HG02973 (cell line): ENCODE measurements around the gene DMPK.

Experiments used
- ATAC-seq: cut with Tn5 transposase; IDR thresholded peaks from one replicate; pipeline ENCODE4 v1.9.1; 2021; ENCODE audit warnings: moderate library complexity; ENCODE audit not compliant: unreplicated experiment

DMPK gene, protein sequence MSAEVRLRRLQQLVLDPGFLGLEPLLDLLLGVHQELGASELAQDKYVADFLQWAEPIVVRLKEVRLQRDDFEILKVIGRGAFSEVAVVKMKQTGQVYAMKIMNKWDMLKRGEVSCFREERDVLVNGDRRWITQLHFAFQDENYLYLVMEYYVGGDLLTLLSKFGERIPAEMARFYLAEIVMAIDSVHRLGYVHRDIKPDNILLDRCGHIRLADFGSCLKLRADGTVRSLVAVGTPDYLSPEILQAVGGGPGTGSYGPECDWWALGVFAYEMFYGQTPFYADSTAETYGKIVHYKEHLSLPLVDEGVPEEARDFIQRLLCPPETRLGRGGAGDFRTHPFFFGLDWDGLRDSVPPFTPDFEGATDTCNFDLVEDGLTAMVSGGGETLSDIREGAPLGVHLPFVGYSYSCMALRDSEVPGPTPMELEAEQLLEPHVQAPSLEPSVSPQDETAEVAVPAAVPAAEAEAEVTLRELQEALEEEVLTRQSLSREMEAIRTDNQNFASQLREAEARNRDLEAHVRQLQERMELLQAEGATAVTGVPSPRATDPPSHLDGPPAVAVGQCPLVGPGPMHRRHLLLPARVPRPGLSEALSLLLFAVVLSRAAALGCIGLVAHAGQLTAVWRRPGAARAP

DNA sequence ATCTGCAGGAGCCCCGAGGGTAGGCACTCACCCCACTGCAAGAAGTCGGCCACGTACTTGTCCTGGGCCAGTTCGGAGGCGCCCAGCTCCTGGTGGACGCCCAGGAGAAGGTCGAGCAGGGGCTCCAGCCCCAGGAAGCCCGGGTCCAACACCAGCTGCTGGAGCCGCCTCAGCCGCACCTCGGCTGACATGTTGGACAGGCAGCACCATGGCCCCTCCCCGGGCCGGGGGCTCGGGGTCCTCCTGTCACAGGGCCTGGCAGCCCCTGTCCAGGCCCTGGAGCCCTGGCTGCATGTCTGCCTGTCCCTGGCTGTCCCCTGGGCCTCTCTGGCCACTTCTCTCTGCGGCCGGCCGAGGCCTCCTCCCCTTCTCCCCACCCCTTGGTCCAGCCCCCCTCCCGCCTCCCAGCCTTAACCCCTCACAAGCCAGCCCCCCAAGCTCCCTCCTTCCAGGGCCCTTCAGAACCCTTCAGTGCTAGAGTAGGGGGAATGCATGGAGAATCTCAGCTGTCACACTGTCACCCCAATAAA lies at the start of gene DMPK:
DMPK (minus strand) TSS at position 329 of the 530 bp plus-strand sequence; CDS start at position 191, 138 bp downstream.
- no peak for ATAC-seq

DNA sequence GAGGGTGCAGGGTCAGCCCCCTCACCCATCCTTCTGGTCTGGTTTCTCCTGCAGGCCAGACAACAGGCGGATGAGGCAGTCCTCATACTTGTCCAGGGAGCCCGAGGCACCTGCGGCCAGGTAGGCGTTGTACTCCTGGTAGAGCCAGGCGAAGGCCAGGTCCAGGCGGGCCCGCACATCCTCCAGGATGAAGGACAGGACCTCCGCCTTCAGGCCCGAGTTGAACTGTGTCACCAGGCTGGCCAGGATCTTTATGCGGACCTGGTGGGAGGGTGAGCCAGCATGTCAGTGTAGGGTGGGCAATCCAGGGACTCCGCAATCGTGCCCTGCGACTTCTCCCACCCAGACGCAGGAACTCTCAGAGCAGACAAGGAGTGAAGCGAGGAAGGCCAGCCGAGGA lies 46.7 kb upstream of the DMPK start:
- no peak for ATAC-seq

DNA sequence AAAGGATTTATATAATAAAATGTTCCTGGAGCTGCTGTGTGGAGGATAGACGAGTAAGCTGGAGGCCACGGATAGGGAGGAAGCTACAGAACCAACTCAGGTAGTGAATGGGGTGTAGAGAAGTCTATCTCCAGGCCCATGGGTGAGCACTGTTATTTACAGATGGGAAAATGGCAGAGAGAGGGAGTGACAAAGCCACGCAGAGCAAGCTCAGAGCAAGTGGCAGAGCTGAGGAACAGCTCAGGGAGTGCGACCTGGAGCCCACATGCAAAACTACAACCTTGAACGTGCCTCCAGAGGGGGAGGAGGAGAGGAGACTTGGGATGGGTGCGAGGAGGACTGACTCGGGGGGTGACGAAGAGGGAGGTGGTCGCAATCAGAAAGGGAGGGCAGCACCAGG lies 46.2 kb upstream of the DMPK start:
- no peak for ATAC-seq

GRCh38 chr19:45827459-45828093 lies 45.3 kb upstream of the DMPK start:
- ATAC-seq, result no peak

- no peak for ATAC-seq
These were observed 44.6 kb upstream of the DMPK start for GRCh38 chr19:45826934-45827333.

GRCh38 chr19:45825917-45826893 lies 43.9 kb upstream of the DMPK start:
- no peak for ATAC-seq

- ATAC-seq, result no peak
These were observed 42.9 kb upstream of the DMPK start for GRCh38 chr19:45825263-45825605.

DNA sequence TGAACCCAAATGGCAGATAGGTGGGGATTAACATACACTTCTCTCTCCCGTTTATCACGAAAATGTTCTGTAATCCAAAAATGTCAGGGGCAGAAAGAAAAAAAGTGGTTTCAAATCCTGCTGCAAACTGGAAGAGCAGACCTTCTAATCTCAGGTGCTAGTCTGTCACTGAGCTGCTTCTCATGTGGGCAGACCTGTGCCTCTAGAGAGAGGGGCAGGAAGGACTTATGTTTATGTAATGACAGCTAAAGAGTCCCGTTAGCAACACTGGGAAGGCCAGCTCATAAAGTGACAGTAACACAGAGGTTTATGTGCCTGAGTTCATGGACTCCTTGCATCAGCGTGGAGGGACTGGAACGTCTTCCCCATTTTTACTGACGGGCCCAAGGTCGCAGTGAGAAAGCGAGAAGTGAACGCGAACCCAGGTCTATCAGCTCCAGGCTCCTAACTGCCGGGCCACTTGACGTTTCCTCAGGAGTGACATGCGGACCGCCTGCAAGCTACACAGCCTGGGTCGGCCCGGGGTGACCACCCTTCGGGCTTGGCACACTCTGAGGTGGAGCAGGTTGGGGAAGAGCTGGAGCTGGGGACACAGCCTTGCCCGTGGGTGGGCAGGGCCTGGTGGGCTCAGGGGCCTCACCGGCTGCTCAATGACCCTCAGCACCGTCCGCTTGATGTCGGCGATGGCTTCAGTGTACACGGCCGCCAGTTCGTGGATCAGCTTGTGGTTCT lies 42.4 kb upstream of the DMPK start:
- ATAC-seq, result no peak

DNA sequence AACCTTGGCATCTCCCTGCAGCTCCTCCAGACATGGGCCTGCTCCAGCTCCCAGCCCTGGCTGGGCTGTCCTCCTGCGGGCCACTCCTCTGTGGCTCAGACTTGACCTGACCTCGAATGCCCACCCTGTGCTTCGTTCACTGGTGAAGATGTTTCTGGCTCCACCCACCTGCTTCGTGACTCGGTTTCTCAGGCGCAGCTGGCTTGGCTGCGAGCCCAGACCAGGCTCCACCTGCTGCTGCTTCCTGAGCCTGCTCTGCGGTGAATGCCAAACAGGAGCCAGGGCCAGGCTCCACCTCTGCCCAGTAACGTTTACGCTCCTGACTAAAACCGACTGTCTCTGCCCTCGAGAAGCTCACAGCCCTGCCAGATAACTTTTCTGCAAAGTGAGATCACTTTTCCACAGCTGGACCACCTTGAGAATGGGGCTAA lies 41.8 kb upstream of the DMPK start:
- no peak for ATAC-seq

DNA sequence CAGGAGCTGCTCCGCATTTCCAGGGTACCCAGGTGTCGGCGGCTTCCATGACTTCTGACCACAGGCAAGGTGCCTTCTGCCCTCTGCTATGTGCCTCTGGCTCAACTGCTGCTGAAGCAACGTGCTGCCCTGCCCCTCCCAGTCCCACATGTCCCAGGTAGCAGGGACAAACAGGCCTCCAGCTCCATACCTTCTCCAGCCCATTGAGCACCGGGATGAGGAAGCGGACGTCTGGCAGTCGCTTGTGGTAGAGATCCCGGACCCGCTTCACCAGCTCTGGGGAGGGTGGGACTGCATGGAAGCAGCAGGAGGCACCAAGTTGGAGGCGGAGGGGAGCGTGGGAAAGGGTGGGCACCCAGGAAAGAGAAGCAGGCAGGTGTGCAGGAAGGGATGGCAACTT lies 40.9 kb upstream of the DMPK start:
- ATAC-seq, result no peak

- ATAC-seq, result no peak
These were observed 40.4 kb upstream of the DMPK start for GRCh38 chr19:45822716-45823115.

DNA sequence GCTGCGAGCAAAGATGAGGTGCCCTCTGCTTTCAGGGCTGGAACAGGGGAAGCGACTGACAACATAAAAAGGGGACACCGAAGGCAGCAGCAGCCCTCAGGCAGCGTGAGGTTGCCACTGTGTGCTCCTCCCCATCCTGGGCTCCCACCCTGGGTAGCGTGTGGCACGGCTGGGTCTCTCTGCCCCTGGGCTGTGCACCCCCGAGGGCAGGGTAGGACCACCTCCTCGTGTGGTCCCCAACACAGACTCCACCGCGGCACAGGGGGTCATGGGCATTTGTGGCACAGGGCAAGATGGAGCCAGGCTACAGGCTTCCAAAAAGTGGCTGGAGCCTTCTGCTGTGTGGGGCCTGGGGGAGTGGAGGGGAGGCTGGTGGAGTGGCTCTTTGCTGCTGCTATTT lies 39.3 kb upstream of the DMPK start:
- no peak for ATAC-seq

- no peak for ATAC-seq
These were observed 38.8 kb upstream of the DMPK start for GRCh38 chr19:45821103-45821521.

GRCh38 chr19:45820413-45821102 lies 38.3 kb upstream of the DMPK start:
- ATAC-seq, result no peak

GRCh38 chr19:45819769-45820168 lies 37.5 kb upstream of the DMPK start:
- ATAC-seq, result no peak

DNA sequence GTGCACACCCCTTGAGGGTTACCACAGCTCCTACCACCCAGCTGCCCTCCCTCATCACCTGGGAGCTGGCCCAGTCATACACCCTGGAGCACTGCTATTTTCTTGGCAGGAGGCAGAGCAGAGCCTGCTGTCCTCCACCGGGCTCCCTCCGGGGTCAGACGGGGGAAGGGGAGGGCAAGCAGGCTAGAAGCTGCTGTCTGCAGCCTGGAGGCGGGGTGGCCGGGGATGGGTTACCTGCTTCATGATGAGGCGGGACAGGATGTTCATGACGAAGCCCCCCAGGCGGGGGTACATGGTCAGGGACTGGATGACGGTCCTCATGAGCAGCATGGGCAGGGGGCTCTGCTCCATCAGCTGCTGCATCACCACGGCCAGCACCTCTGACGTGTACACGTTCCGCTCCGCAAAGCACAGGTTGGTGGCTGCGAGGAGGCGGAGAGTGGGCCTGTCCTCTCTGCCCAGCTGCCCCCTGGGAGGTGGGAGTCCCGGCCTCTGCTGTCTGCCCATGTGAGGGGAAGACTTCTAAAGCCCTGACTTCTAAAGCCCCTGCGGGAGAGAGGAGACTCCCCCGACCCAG lies 35.5 kb upstream of the DMPK start:
- ATAC-seq, result no peak

DNA sequence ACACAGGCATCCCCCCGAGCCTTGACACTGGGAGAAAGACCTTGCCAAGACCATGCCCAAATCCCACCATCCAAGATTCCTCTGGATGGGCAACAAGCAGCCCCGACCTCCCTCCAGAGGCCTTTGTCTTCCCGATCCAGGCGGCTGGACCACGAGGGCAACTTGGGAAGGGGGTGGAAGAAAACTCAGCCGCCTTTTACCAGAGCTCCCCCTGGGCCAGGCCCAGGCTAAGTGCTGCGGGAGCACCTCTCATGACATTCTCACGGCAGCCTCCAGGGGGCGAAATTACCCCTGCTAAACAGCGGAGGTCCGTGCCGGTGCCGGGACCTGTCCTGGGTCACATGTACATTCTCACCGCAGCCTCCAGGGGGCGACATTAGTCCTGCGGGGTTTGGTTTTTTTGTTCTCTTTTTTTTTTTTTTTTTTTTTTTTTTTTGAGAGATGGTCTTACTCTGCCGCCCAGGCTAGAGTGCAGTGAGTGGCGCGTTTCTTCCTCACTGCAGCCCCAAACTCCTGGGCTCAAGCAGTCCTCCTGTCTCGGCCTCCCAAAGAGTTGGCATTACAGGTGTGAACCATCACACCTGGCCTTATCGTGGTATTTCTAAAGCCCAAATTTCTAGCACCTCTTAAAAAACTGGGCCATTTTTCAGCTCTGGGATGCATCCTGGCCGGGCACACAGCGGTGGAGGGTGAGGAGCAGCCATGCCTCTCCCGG lies 34.9 kb upstream of the DMPK start:
- peak; percentile 72 for ATAC-seq

DNA sequence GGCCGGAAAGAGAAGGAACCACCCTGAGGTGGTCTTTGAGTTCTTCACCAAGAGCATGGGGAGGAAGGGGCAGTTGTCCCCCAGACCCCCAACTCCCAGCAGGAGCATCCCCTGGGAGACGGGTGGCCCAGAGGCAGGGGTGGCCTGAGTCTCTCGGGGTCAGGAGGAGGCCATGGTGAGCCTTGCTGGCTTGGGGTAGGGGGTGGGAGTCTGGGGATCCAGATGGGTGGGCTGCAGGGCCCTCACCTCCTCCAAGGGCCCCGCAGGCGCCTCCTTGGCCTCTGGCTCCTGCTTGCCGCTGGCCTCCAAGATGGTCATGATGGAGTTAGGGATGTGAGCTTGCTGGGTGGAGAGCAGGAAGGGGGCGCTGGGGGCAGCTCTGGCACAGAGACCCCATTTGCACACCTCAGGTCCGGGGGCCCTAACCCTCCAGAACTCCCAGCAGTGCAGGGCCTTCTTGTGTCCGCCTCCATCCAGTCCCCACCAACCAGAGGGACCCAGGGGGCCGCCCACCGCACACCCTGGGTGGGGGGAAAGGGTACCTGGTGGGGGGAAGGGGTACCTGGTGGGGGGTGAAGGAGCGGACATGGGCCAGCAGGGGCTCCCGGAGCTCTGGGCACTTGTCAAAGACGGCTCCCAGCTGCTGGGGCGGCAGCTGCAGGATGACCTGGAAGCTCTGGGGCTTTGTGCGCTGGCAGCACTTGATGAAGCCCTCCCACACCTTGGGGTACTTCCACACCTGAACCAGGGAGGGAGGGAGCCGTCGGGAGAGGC lies 34.1 kb upstream of the DMPK start:
- no peak for ATAC-seq
